ENCODE data around the gene MAL. TPM values are rescaled to one million over a fixed set of nuclear protein-coding genes. Genes with fewer than 3 reads are reported as not detected.

MAL gene
- total RNA-seq, 1 donor from 2014 or later, result not detected

- no peak for TF ChIP-seq CTCF (IDR thresholded peaks at IDR 0.05)
- intact Hi-C loops (cut with DNase I), result no loop called here
- H3K36me3 ChIP-seq, result no peaks in the 10 kb centered on the region
- no peaks in the 10 kb centered on the region for H3K27me3 ChIP-seq
- no peak overlapping the region for H3K4me3 ChIP-seq
- no peak for DNase-seq (ENCODE audit: low spot score in 2 of 2)
- no peaks in the 10 kb centered on the region for H3K4me1 ChIP-seq
- H3K9me3 ChIP-seq, result no peaks in the 10 kb centered on the region
- no peak overlapping the region for H3K27ac ChIP-seq
These were observed 12.5 kb upstream of the MAL start for GRCh38 chr2:95012881-95013550.

- TF ChIP-seq CTCF (IDR thresholded peaks at IDR 0.05), result no peak
- H3K27ac ChIP-seq, result no peak overlapping the region
- no peaks in the 10 kb centered on the region for H3K27me3 ChIP-seq
- no peak overlapping the region for H3K4me3 ChIP-seq
- H3K36me3 ChIP-seq, result no peaks in the 10 kb centered on the region
- DNase-seq (ENCODE audit: low spot score in 2 of 2), result no peak
- no peaks in the 10 kb centered on the region for H3K4me1 ChIP-seq
- intact Hi-C loops (cut with DNase I), result no loop called here
- no peaks in the 10 kb centered on the region for H3K9me3 ChIP-seq
These were observed 11.8 kb upstream of the MAL start for GRCh38 chr2:95013726-95014125.

DNA sequence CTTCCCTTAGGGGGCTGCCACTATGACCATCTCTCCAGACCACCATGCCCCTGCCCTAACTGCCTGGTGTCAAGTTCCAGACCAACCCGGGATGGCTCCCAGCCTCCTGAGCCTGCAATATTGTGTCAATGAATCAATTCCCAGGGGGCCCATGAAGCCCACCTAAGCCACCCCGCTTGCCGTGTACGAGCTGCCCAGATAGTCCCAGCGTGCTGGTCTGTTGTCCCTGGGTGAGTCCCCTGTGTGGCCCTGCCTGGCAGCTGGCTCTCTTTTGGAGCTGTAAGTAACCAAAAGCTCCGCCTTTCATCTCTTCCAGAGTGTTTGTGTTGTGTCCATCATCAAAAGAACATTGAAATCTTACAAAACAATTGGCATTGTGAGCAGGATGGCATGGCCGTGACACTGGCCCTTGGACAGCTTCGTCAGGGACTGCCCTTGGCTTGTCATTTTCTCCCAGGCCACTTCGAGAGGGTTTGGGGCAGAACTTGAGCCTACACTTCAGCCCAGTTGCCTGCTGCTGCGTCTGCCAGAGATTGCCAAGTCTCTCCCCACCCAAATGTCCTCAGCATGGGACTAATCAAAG is 11.3 kb upstream of the MAL start:
- Histone ChIP-seq H3K36me3 (no peaks in the 10 kb centered on the region), H3K27ac (no peak overlapping the region), H3K4me1 (no peaks in the 10 kb centered on the region), H3K27me3 (no peaks in the 10 kb centered on the region), H3K4me3 (no peak overlapping the region), H3K9me3 (no peaks in the 10 kb centered on the region)
- TF ChIP-seq CTCF (IDR thresholded peaks at IDR 0.05), result no peak
- DNase-seq (ENCODE audit: low spot score in 2 of 2), result no peak
- intact Hi-C loops (cut with DNase I), result no loop called here

DNA sequence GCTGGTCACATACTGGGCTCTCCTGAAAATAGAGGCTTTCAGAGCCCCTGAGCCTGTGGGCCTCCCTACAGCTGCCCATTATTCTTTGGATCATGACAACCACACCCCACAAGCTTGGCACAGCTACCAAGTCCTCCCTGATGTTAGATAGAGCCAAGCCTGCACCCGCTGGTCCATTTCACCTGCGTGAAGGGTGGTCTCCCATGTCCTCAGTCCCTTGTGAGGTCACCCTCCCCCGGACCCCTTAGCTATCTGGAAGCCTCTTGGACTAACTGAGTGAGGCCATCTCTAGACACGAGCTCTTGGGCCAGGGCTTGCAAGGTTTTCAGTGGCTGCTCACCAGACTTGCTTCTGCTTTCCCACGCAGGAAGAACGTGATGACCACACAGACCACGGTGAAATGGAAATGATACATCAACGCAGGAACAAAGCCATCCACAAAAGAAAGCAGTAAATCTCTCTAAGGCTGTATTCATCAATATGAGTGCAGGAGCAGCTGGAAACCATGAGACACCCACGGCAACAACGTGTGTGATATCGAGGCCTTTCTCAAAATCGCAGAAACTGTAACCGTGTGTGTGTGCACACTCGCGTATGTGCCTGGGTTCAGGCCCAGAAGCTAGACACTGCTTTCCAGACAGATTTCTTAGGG is 10.1 kb upstream of the MAL start:
- no peak for DNase-seq (ENCODE audit: low spot score in 2 of 2)

DNA sequence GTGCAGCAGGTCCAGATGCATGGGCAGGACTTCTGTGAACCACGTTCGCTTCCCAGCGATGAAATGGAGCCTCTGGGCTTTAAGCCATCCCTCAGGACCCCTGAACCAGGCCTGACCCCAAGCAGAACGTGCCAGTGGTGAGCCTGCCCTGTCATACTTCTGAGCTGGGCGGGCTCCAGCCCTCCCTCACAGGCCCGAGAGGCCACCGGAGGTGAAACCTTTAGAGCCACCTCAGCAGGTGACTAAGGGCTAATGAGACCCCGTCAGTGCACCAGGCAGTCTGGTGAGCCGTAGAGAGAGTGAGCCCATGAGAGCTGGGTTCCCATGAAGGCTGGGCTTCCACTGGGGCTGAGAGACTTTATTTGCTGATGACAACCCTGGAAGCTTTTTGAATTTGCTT is 8.9 kb upstream of the MAL start:
- H3K4me3 ChIP-seq, result no peak overlapping the region
- no peaks in the 10 kb centered on the region for H3K9me3 ChIP-seq
- intact Hi-C loops (cut with DNase I), result no loop called here
- H3K36me3 ChIP-seq, result no peaks in the 10 kb centered on the region
- no peak for TF ChIP-seq CTCF (IDR thresholded peaks at IDR 0.05)
- H3K4me1 ChIP-seq, result no peaks in the 10 kb centered on the region
- DNase-seq (ENCODE audit: low spot score in 2 of 2), result no peak
- no peak overlapping the region for H3K27ac ChIP-seq
- no peaks in the 10 kb centered on the region for H3K27me3 ChIP-seq

More for the DNA sequence above, 10.1 kb upstream of the MAL start:
- no peak overlapping the region for H3K27ac ChIP-seq
- no peak for TF ChIP-seq CTCF (IDR thresholded peaks at IDR 0.05)
- H3K9me3 ChIP-seq, result no peaks in the 10 kb centered on the region
- H3K4me3 ChIP-seq, result no peak overlapping the region
- no peaks in the 10 kb centered on the region for H3K36me3 ChIP-seq
- no peaks in the 10 kb centered on the region for H3K27me3 ChIP-seq
- intact Hi-C loops (cut with DNase I), result no loop called here
- H3K4me1 ChIP-seq, result no peaks in the 10 kb centered on the region
